ENCODE data around the gene MACROD2.

DNA sequence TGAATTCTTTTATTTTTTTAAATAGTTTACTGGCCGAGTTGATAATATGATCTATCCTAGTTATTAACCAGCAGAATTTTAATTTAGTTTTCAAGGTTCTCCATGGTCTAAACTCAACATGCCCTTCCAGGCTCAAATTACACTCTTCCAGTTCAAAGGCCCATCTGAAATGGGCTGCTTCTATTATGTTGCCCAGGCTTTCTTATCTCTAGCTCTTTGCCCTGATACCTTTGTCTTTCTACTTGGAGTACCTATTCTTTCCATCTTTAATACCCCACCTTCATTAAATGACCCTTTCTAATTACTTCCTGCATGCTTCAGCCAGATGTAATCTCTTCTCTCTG lies 883.3 kb downstream of the MACROD2 start:
- TF ChIP-seq EZH2 (IDR thresholded peaks at IDR 0.05; ENCODE audit: borderline replicate concordance, insufficient read depth, low read length, poor library complexity, severe bottlenecking) (no peak), TAF1 (IDR thresholded peaks at IDR 0.05; ENCODE audit: low read depth) (no peak)
- TF ChIP-seq, protein P1, sequence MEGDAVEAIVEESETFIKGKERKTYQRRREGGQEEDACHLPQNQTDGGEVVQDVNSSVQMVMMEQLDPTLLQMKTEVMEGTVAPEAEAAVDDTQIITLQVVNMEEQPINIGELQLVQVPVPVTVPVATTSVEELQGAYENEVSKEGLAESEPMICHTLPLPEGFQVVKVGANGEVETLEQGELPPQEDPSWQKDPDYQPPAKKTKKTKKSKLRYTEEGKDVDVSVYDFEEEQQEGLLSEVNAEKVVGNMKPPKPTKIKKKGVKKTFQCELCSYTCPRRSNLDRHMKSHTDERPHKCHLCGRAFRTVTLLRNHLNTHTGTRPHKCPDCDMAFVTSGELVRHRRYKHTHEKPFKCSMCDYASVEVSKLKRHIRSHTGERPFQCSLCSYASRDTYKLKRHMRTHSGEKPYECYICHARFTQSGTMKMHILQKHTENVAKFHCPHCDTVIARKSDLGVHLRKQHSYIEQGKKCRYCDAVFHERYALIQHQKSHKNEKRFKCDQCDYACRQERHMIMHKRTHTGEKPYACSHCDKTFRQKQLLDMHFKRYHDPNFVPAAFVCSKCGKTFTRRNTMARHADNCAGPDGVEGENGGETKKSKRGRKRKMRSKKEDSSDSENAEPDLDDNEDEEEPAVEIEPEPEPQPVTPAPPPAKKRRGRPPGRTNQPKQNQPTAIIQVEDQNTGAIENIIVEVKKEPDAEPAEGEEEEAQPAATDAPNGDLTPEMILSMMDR (IDR thresholded peaks at IDR 0.05; ENCODE audit: poor library complexity, severe bottlenecking): no peak
